Spleen (tissue), 11 donors: ENCODE data around the gene C2orf49. TPM values are rescaled to one million over a fixed set of nuclear protein-coding genes. Genes with fewer than 3 reads are reported as not detected.

Experiments used
- DNase-seq: peaks from one replicate; pipeline ENCODE4 v3.0.0-alpha.2; 2020
- H3K27ac ChIP-seq, 8 donors: fragments of 200-600 bp; sonication (generic) in 7 of 8; 1 replicate in 4 of 8; 2 replicates in 4 of 8; pipeline versions ENCODE4 v1.5.0 to v1.8.0; 2016 to 2021; ENCODE audit warnings: inconsistent platforms in 4 of 8, mild to moderate bottlenecking in 4 of 8, moderate library complexity in 1 of 8
- H3K27me3 ChIP-seq, 7 donors: fragments of 200-600 bp; sonication (generic) in 6 of 7; replicated peaks in 1 of 7; 1 replicate in 4 of 7; 2 replicates in 3 of 7; pipeline versions ENCODE4 v1.5.0 to v1.8.0; 2016 to 2021; ENCODE audit warnings: inconsistent platforms in 3 of 7, mild to moderate bottlenecking in 1 of 7
- H3K36me3 ChIP-seq, 6 donors: fragments of 200-600 bp; sonication (generic) in 5 of 6; 1 replicate in 4 of 6; 2 replicates in 2 of 6; pipeline versions ENCODE4 v1.5.0 to v1.8.0; 2016 to 2021; ENCODE audit warnings: inconsistent platforms in 2 of 6
- H3K4me1 ChIP-seq, 6 donors: fragments of 200-600 bp; sonication (generic) in 5 of 6; 1 replicate in 3 of 6; 2 replicates in 3 of 6; pipeline versions ENCODE4 v1.5.0 to v1.8.0; 2016 to 2021; ENCODE audit warnings: inconsistent platforms in 3 of 6
- H3K4me3 ChIP-seq, 8 donors: fragments of 200-600 bp; sonication (generic) in 7 of 8; 1 replicate in 4 of 8; 2 replicates in 4 of 8; pipeline versions ENCODE4 v1.5.0 to v1.8.0; 2016 to 2021; ENCODE audit warnings: inconsistent platforms in 4 of 8, mild to moderate bottlenecking in 4 of 8, moderate library complexity in 2 of 8
- H3K9me3 ChIP-seq, 8 donors: fragments of 200-600 bp; sonication (generic) in 7 of 8; 1 replicate in 4 of 8; 2 replicates in 4 of 8; pipeline versions ENCODE4 v1.5.0 to v1.8.0; 2016 to 2021; ENCODE audit warnings: inconsistent platforms in 4 of 8
- POLR2A ChIP-seq, 3 donors: fragments of 450-650 bp; IDR thresholded peaks; one replicate each; pipeline ENCODE4 v1.5.1; 2017; ENCODE audit warnings: antibody characterized with exemption in 3 of 3, mild to moderate bottlenecking in 1 of 3
- POLR2AphosphoS5 ChIP-seq, 3 donors: sonication (generic); formaldehyde crosslinking; IDR thresholded peaks; one replicate each; pipeline ENCODE4 v1.5.1; 2017; ENCODE audit warnings: antibody characterized with exemption in 3 of 3
- WGBS, 5 donors: extraction: QIAGEN DNeasy Blood & Tissue Kit in 3 of 5; methylation state at CpG; one replicate each; pipeline versions ENCODE4 v1.1.5 to v1.1.7; 2013 to 2018; 5-methylcytosine and 5-hydroxymethylcytosine counted together
- intact Hi-C: fragments of 100-400 bp; cut with DNase I; formaldehyde crosslinking; loops from one replicate; pipeline ENCODE4 v1.15.0; 2023; ENCODE audit warnings: low total_unique reads
- polyA plus RNA-seq, 3 donors: library from polyadenylated mRNA; stranded (reverse); fragments of 200-250 nt; gene quantifications; one replicate each; pipeline ENCODE4 v1.2.1, GENCODE V29; 2013
- total RNA-seq, 7 donors: library from RNA; depleted of rRNA in 3 of 7; stranded (reverse); fragments of >200 nt in 3 of 7; fragmentation: NEBNext Ultra II Directional in 4 of 7; extraction: Animal tissue kit (Norgen Biotek cat#: 25700) in 4 of 7; gene quantifications; one replicate each; pipeline versions ENCODE4 v1.1.0 to v1.2.1, GENCODE V29; 2016 to 2021
- TF ChIP-seq, protein P1 (sequence below), 11 experiments: fragments of 200-600 bp in 7 of 11; fragments of 450-650 bp in 4 of 11; sonication (generic) in 4 of 11; IDR thresholded peaks in 8 of 11; conservative IDR thresholded peaks in 3 of 11; 1 replicate in 7 of 11; 2 replicates in 4 of 11; pipeline versions ENCODE4 v1.4.0 to v1.8.0; 2016 to 2021; ENCODE audit warnings: antibody characterized with exemption in 11 of 11, inconsistent platforms in 4 of 11, mild to moderate bottlenecking in 1 of 11
- donor health status: healthy with polysubstance abuse.
- donor health status: DM: no; HTN: no; CAD: no; lungs with moderate emphysema.
- donor health status: DM: no; HTN: no; CAD: no.
- donor health status: Bipolar disorder and iron deficiency.
- donor health status: healthy.
- donor health status: DM: no; HTN: no; CAD: no.
- donor health status: DM: yes; HTN: yes; CAD: no.

Gene C2orf49
- total and polyA plus RNA-seq, 10 donors, result 4.3 to 33.7 (median 17.2) TPM

DNA sequence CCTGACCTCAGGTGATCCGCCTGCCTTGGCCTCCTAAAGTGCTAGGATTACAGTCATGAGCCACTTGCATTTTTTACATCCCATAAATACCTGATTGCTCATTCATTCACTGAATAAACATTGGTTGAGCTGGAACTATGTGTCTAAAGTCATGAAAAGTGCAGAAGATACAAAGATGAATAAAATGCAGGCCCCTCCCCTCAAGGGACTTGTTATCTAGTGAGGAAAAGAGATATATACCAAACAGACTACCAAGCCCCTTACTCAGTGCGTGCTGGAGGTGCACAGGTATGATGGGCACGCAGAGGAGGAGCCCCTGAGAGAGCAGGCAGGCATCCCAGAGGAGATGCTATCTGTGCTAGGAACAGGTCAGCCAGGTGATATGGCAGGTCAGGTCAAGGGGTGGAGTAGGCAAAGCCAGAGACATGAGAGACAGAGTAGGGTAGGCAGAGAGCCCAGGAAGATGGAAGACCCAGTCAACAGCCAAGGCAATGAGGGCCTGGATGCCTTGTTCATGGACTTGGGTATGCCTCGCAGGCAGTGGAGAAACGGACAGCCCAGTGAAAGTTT lies 53.8 kb downstream of the C2orf49 start:
- TF ChIP-seq POLR2A (IDR thresholded peaks at IDR 0.05) (no peak), POLR2AphosphoS5 (IDR thresholded peaks at IDR 0.05) (no peak)
- TF ChIP-seq, protein P1, sequence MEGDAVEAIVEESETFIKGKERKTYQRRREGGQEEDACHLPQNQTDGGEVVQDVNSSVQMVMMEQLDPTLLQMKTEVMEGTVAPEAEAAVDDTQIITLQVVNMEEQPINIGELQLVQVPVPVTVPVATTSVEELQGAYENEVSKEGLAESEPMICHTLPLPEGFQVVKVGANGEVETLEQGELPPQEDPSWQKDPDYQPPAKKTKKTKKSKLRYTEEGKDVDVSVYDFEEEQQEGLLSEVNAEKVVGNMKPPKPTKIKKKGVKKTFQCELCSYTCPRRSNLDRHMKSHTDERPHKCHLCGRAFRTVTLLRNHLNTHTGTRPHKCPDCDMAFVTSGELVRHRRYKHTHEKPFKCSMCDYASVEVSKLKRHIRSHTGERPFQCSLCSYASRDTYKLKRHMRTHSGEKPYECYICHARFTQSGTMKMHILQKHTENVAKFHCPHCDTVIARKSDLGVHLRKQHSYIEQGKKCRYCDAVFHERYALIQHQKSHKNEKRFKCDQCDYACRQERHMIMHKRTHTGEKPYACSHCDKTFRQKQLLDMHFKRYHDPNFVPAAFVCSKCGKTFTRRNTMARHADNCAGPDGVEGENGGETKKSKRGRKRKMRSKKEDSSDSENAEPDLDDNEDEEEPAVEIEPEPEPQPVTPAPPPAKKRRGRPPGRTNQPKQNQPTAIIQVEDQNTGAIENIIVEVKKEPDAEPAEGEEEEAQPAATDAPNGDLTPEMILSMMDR (IDR thresholded peaks at IDR 0.05 in 8 of 11, conservative IDR thresholded peaks at IDR 0.05 in 3 of 11), result no peak
- WGBS, 5 donors, result 87 to 97% (median 91%) methylated on average over 5 of the region's 5 CpGs
- Histone ChIP-seq H3K36me3 (peaks cover 0 to 1% (median 0%) of the 10 kb centered on the region in 6 donors), H3K9me3 (no peaks in the 10 kb centered on the region), H3K4me1 (peaks cover 0 to 27% (median 8%) of the 10 kb centered on the region in 6 donors), H3K4me3 (no peak overlapping the region), H3K27ac (no peak overlapping the region), H3K27me3 (peaks cover 0 to 9% (median 0%) of the 10 kb centered on the region in 7 donors)
- DNase-seq, result no peak
- intact Hi-C loops, result no loop called here

DNA sequence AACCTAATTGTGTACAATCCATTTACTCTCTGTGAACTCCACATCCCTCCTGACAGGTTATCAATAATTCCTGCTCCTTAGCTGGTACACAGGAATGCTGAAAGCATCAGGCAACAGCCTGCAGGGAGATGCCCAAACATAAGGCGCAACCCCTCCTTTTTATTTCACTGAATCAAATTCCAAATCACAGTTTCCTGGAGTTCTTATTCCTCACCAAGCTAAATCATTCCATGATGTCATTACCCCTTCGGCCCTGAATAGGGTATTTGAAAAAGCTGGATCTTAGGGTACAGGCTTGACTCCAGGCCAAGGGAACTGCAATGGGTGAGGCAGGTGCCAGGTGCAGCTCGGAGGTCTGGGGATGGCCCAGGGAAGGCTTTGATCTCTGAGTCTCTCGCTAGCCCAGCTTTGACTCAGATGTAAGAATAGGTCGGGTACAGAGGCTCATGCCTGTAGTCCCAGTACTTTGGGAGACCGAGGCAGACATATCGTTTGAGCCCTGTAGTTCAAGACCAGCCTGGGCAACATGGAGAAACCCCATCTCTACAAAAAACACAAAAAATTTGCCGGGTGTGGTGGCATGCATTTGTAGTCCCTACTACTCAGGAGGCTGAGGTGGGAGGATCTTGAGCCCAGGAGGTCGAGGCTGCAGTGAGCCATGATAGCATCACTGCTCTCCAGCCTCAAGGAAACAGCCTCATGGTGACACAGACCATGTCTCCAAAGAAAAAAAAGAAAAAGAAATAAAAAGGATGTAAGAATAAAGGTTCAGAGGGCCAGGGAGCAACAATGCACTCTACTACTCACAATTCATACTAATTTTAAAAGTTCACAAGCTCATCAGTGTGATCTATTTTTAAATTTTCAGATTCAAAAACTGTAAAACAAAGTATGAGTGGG lies 54.7 kb downstream of the C2orf49 start:
- intact Hi-C loops, result no loop called here
- peaks cover 0 to 16% (median 3%) of the 10 kb centered on the region in 7 donors for H3K27me3 ChIP-seq

DNA sequence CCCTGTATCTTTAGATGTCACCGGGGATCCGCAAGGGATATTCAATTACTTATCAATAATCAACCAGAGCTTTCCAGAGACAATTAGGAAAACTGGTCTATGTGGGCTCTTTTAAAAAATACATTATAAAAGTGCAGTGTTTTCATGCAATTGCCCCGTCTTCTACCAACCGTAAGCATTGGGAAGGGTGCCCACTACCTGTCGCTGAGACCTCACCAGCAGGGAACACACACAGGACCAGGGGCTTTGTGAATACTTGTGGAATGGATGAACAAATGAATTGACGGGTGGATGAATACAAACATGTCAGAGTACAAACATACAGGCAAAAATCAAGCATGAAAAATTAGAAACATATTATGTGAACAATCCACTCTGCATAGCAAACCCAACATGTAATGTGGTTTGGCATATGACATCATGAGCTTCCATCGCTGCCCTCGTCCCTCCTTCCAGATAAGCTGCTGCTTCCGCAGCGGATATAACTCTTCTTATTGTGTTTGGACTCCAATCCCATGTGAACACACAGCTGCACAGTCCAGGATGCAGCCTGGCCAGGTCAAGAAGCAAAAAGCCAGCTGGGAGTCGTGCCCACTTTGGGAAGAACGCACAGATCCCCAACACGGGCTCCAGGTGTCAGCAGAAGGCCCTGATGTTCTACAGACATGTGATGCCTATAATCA lies 56.2 kb downstream of the C2orf49 start:
- H3K4me1 ChIP-seq, result peaks cover 0 to 26% (median 12%) of the 10 kb centered on the region in 6 donors
- WGBS, 5 donors, result 73 to 88% (median 84%) methylated on average over 13 of the region's 13 CpGs
- H3K36me3 ChIP-seq, result no peaks in the 10 kb centered on the region
- peak in 2 of 3 donors; percentile 73 to 84 for TF ChIP-seq POLR2AphosphoS5 (IDR thresholded peaks at IDR 0.05)
- TF ChIP-seq POLR2A (IDR thresholded peaks at IDR 0.05), result no peak
- DNase-seq, result no peak
- intact Hi-C loops, result no loop called here
- no peaks in the 10 kb centered on the region for H3K9me3 ChIP-seq
- H3K4me3 ChIP-seq, result no peak overlapping the region
- H3K27ac ChIP-seq, result no peak overlapping the region
- peaks cover 0 to 31% (median 17%) of the 10 kb centered on the region in 7 donors for H3K27me3 ChIP-seq

More for the DNA sequence above, 54.7 kb downstream of the C2orf49 start:
- Histone ChIP-seq H3K27ac (no peak overlapping the region), H3K4me3 (no peak overlapping the region), H3K9me3 (no peaks in the 10 kb centered on the region), H3K4me1 (peaks cover 0 to 24% (median 8%) of the 10 kb centered on the region in 6 donors), H3K36me3 (no peaks in the 10 kb centered on the region)
- no peak for DNase-seq
- WGBS, 5 donors, result 87 to 96% (median 90%) methylated on average over 9 of the region's 9 CpGs
- no peak for TF ChIP-seq POLR2AphosphoS5 (IDR thresholded peaks at IDR 0.05)

DNA sequence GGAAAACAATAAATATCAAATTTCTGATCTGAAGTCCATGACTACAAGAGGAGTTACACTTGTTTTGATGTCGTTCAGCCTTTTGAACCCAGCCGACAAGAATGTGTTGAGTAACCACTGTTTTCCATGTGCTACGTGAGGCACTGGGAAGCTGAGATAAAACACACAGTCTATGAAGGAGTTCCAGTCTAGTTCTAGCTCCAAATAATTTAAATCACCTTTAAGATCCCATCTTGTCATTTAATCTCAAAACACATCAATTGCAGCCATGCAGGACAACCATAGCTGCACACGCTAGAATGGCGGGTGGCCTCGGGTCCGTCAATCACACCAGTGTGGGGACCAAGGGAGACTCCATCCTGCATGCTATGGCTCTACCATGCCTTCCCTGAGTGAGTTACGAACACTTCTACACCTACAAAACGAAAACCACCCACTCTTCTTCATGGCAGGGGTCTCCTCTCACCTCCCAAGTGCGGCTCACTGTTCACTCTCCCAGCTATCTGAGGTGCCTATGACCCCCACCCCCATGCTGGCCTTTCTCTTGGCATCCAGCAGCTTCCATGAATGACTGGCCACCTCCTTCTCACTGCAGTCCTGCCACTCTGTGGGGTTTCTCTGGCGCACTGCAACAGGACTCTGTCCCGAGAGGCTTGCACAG lies 57.7 kb downstream of the C2orf49 start:
- DNase-seq, result no peak
- intact Hi-C loops, result no loop called here
- H3K27ac ChIP-seq, result no peak overlapping the region
- peaks cover 3 to 24% (median 13%) of the 10 kb centered on the region in 6 donors for H3K4me1 ChIP-seq
- no peak overlapping the region for H3K4me3 ChIP-seq
- TF ChIP-seq, protein P1 (IDR thresholded peaks at IDR 0.05 in 8 of 11, conservative IDR thresholded peaks at IDR 0.05 in 3 of 11), result no peak
- no peak for TF ChIP-seq POLR2AphosphoS5 (IDR thresholded peaks at IDR 0.05)
- H3K36me3 ChIP-seq, result no peaks in the 10 kb centered on the region
- H3K9me3 ChIP-seq, result no peaks in the 10 kb centered on the region
- 89 to 90% (median 90%) methylated on average over 12 of the region's 12 CpGs for WGBS, 5 donors
- H3K27me3 ChIP-seq, result peaks cover 0 to 46% (median 30%) of the 10 kb centered on the region in 7 donors
